GM06990 (cell line): ENCODE measurements around the gene SCAMP3.

ENCODE experiments used
- DNase-seq: peaks from one replicate; pipeline ENCODE4 v3.0.0-alpha.2; 2011; ENCODE audit not compliant: insufficient read length; ENCODE audit errors: extremely low read depth
- H3K27me3 ChIP-seq: replicated peaks from 2 replicates; pipeline ENCODE4 v1.6.0; 2011; ENCODE audit warnings: low read length; ENCODE audit not compliant: control insufficient read depth, insufficient read depth
- H3K36me3 ChIP-seq: 2 replicates; pipeline ENCODE4 v1.5.1; 2011; ENCODE audit warnings: low read length; ENCODE audit not compliant: control insufficient read depth, insufficient read depth
- H3K4me3 ChIP-seq: replicated peaks from 2 replicates; pipeline ENCODE4 v1.5.1; 2011; ENCODE audit warnings: low read depth, mild to moderate bottlenecking, control low read depth, low read length
- CTCF ChIP-seq: IDR thresholded peaks from 2 replicates; pipeline ENCODE4 v1.5.1; 2011; ENCODE audit warnings: low read length, control low read depth, mild to moderate bottlenecking, inconsistent platforms; ENCODE audit not compliant: insufficient read depth, poor library complexity, severe bottlenecking

Gene SCAMP3

GRCh38 chr1:155208541-155209311 lies 53.4 kb downstream of the SCAMP3 start, which contains the start of gene MTX1:
MTX1 (plus strand) TSS chr1:155208695; CDS start chr1:155208805, 110 bp downstream.
- Histone ChIP-seq H3K4me3 (peak within 1 kb of the TSS; percentile 95), H3K36me3 (peaks cover 2% of the 10 kb centered on the region; the same call in 1 of the 2 replicates), H3K27me3 (no peaks in the 10 kb centered on the region)
- no peak for TF ChIP-seq CTCF
- peak; percentile 86 for DNase-seq

GRCh38 chr1:155207806-155208540 lies 54.2 kb downstream of the SCAMP3 start, which contains the start of gene THBS3:
THBS3 (minus strand) TSS chr1:155207897; CDS start chr1:155207876, 21 bp downstream.
- TF ChIP-seq CTCF, result no peak
- Histone ChIP-seq H3K36me3 (peaks cover 2% of the 10 kb centered on the region; the same call in 1 of the 2 replicates), H3K27me3 (no peaks in the 10 kb centered on the region), H3K4me3 (peak within 1 kb of the TSS; percentile 95)
- no peak for DNase-seq

- peak; percentile 90 for TF ChIP-seq CTCF
- no peak overlapping the region for H3K4me3 ChIP-seq
- no peaks in the 10 kb centered on the region for H3K27me3 ChIP-seq
- DNase-seq, result peak; percentile 62
- peaks cover 1% of the 10 kb centered on the region; the same call in 1 of the 2 replicates for H3K36me3 ChIP-seq
Observed at GRCh38 chr1:155206891-155207805, 55.0 kb downstream of the SCAMP3 start.
